ENCODE data around the gene OVCA2. TPM values are rescaled to one million over a fixed set of nuclear protein-coding genes. Genes with fewer than 3 reads are reported as not detected.
A peak's percentile ranks its signal among the peaks of the same experiment; 100 is the strongest.

OVCA2 gene
- total RNA-seq, 1 experiment from 2014 or later: 51.8 TPM

GRCh38 chr17:2056206-2057174 lies 14.7 kb downstream of the OVCA2 start:
- no peak for DNase-seq
- no peaks in the 10 kb centered on the region for H3K9me3 ChIP-seq
- no peaks in the 10 kb centered on the region for H3K27me3 ChIP-seq

GRCh38 chr17:2057175-2057759 lies 15.4 kb downstream of the OVCA2 start:
- Histone ChIP-seq H3K9me3 (no peaks in the 10 kb centered on the region), H3K27me3 (no peaks in the 10 kb centered on the region), H3K36me3 (no peaks in the 10 kb centered on the region), H3K4me3 (no peak overlapping the region)
- no peak for DNase-seq

More at GRCh38 chr17:2056206-2057174, 14.7 kb downstream of the OVCA2 start:
- Histone ChIP-seq H3K36me3 (no peaks in the 10 kb centered on the region), H3K4me3 (no peak overlapping the region)

- H3K27me3 ChIP-seq: no peaks in the 10 kb centered on the region
- H3K9me3 ChIP-seq: no peaks in the 10 kb centered on the region
- H3K36me3 ChIP-seq: no peaks in the 10 kb centered on the region
- DNase-seq: no peak
- no peak overlapping the region for H3K4me3 ChIP-seq
Observed at GRCh38 chr17:2057760-2058585, 16.2 kb downstream of the OVCA2 start.

GRCh38 chr17:2058586-2059546 lies 17.0 kb downstream of the OVCA2 start:
- Histone ChIP-seq H3K36me3 (no peaks in the 10 kb centered on the region), H3K9me3 (no peaks in the 10 kb centered on the region), H3K4me3 (no peak overlapping the region), H3K27me3 (no peaks in the 10 kb centered on the region)
- DNase-seq: no peak

- H3K9me3 ChIP-seq: no peaks in the 10 kb centered on the region
- no peaks in the 10 kb centered on the region for H3K27me3 ChIP-seq
- H3K4me3 ChIP-seq: no peak overlapping the region
- H3K36me3 ChIP-seq: 0 out of 2 replicates have a peak, but pooled peaks cover under 1% of the 10 kb centered on the region
- no peak for DNase-seq
Observed at GRCh38 chr17:2059547-2060384, 17.9 kb downstream of the OVCA2 start.

- peaks cover 2% of the 10 kb centered on the region; the same call in 1 of the 2 replicates for H3K36me3 ChIP-seq
- no peaks in the 10 kb centered on the region for H3K27me3 ChIP-seq
- H3K9me3 ChIP-seq: no peaks in the 10 kb centered on the region
- H3K4me3 ChIP-seq: no peak overlapping the region
- no peak for DNase-seq
Observed at GRCh38 chr17:2060385-2060658, 18.5 kb downstream of the OVCA2 start.

GRCh38 chr17:2060681-2061440 lies 19.0 kb downstream of the OVCA2 start:
- H3K4me3 ChIP-seq: no peak overlapping the region
- DNase-seq: no peak
- no peaks in the 10 kb centered on the region for H3K9me3 ChIP-seq
- peaks cover 2% of the 10 kb centered on the region; the same call in 1 of the 2 replicates for H3K36me3 ChIP-seq
- H3K27me3 ChIP-seq: no peaks in the 10 kb centered on the region

- Histone ChIP-seq H3K9me3 (no peaks in the 10 kb centered on the region), H3K27me3 (no peaks in the 10 kb centered on the region), H3K36me3 (peaks cover 2% of the 10 kb centered on the region; the same call in 1 of the 2 replicates), H3K4me3 (no peak overlapping the region)
- no peak for DNase-seq
Observed at GRCh38 chr17:2061441-2061958, 19.7 kb downstream of the OVCA2 start.

- peak; percentile 76 for DNase-seq
- Histone ChIP-seq H3K27me3 (no peaks in the 10 kb centered on the region), H3K36me3 (peaks cover 2% of the 10 kb centered on the region; the same call in 1 of the 2 replicates), H3K9me3 (no peaks in the 10 kb centered on the region), H3K4me3 (no peak overlapping the region)
Observed at GRCh38 chr17:2062571-2063183, 20.9 kb downstream of the OVCA2 start.

GRCh38 chr17:2063261-2064146 lies 21.7 kb downstream of the OVCA2 start:
- H3K36me3 ChIP-seq: peaks cover 2% of the 10 kb centered on the region; the same call in 1 of the 2 replicates
- no peak for DNase-seq
- H3K9me3 ChIP-seq: no peaks in the 10 kb centered on the region
- H3K4me3 ChIP-seq: no peak overlapping the region
- H3K27me3 ChIP-seq: no peaks in the 10 kb centered on the region

GRCh38 chr17:2064147-2064489 lies 22.3 kb downstream of the OVCA2 start:
- Histone ChIP-seq H3K36me3 (peaks cover 2% of the 10 kb centered on the region; the same call in 1 of the 2 replicates), H3K27me3 (no peaks in the 10 kb centered on the region), H3K9me3 (no peaks in the 10 kb centered on the region), H3K4me3 (no peak overlapping the region)
- no peak for DNase-seq

GRCh38 chr17:2064520-2064971 lies 22.7 kb downstream of the OVCA2 start:
- Histone ChIP-seq H3K9me3 (no peaks in the 10 kb centered on the region), H3K4me3 (no peak overlapping the region), H3K36me3 (peaks cover 2% of the 10 kb centered on the region; the same call in 1 of the 2 replicates), H3K27me3 (no peaks in the 10 kb centered on the region)
- no peak for DNase-seq

Data from MG63 (cell line).